HepG2 (cell line): ENCODE data around the gene TGFBI. TPM values are rescaled to one million over a fixed set of nuclear protein-coding genes. Genes with fewer than 3 reads are reported as not detected.

Experiments used
- ATAC-seq: fragments of 200-7000 bp; cut with Tn5 transposase; 3 replicates; pipeline ENCODE4 v1.9.1; 2020; ENCODE audit warnings: mild to moderate bottlenecking, moderate library complexity
- BruUV-seq: library from RNA; stranded (reverse); fragments of 400-500 nt; replicated peaks from 2 replicates; lab custom pipeline; 2021; lab: Mats Ljungman, UMichigan
- CTCF ChIA-PET: fragments of 300-600 bp; formaldehyde crosslinking; extraction: SDS; loops from one replicate; lab custom pipeline; 2021; ENCODE audit warnings: low total read pairs, inconsistent platforms, low intra/inter-chr PET ratio; lab: Yijun Ruan, JAX
- POLR2A ChIA-PET: fragments of 350-600 bp; sonication (Branson Sonifier 250); formaldehyde crosslinking; loops from one replicate; lab custom pipeline; 2020; ENCODE audit warnings: antibody characterized with exemption, inconsistent platforms; lab: Yijun Ruan, JAX
- DNase-seq: peaks from one replicate; pipeline ENCODE4 v3.0.0-alpha.2; 2015; ENCODE audit warnings: low spot score
- FAIRE-seq: peaks from 3 replicates; lab custom pipeline; 2011; peaks lifted over from hg19 to GRCh38; lab: Jason Lieb, UNC
- H2AFZ ChIP-seq: one replicate; pipeline ENCODE4 v1.6.1; 2011; ENCODE audit warnings: low read length, inconsistent platforms
- H3K27ac ChIP-seq: fragments of 300-600 bp; 3 replicates; pipeline ENCODE4 v1.8.0; 2011; ENCODE audit warnings: mixed run types, mild to moderate bottlenecking, mixed read lengths, low read length, inconsistent platforms; ENCODE audit not compliant: insufficient read depth; ENCODE audit errors: extremely low read length
- H3K27me3 ChIP-seq, 2 experiments: fragments of 200-600 bp in 1 of 2; 2 replicates in 1 of 2; 3 replicates in 1 of 2; pipeline versions ENCODE4 v1.6.0 to v1.8.0; 2011; ENCODE audit warnings: low read length in 2 of 2, mild to moderate bottlenecking in 2 of 2, moderate library complexity in 2 of 2, inconsistent platforms in 1 of 2; ENCODE audit not compliant: insufficient read depth in 2 of 2, control insufficient read depth in 1 of 2
- H3K36me3 ChIP-seq, 2 experiments: fragments of 200-600 bp in 1 of 2; replicated peaks in 1 of 2; 2 replicates in 1 of 2; 3 replicates in 1 of 2; pipeline versions ENCODE4 v1.5.1 to v1.8.0; 2011; ENCODE audit warnings: low read length in 2 of 2, inconsistent platforms in 1 of 2; ENCODE audit not compliant: insufficient read depth in 2 of 2, control insufficient read depth in 1 of 2
- H3K4me1 ChIP-seq: 2 replicates; pipeline ENCODE4 v1.5.1; 2012; ENCODE audit warnings: low read length, inconsistent platforms; ENCODE audit not compliant: insufficient read depth
- H3K4me2 ChIP-seq: 2 replicates; pipeline ENCODE4 v1.6.0; 2011; ENCODE audit warnings: low read depth, low read length, inconsistent platforms
- H3K4me3 ChIP-seq, 3 experiments: fragments of 200-600 bp in 1 of 3; sonication (generic), shearing (Covaris generic) in 1 of 3; replicated peaks in 1 of 3; 2 replicates each; pipeline ENCODE4 v1.5.1; 2011 to 2016; ENCODE audit warnings: low read length in 3 of 3, inconsistent platforms in 2 of 3, low read depth in 2 of 3, mild to moderate bottlenecking in 2 of 3, control low read depth in 1 of 3, mixed read lengths in 1 of 3; ENCODE audit not compliant: insufficient read depth in 1 of 3
- H3K79me2 ChIP-seq: one replicate; pipeline ENCODE4 v1.6.1; 2011; ENCODE audit warnings: low read length, inconsistent platforms; ENCODE audit not compliant: insufficient read depth
- H3K9ac ChIP-seq: 2 replicates; pipeline ENCODE4 v1.6.0; 2011; ENCODE audit warnings: mild to moderate bottlenecking, low read depth, low read length, inconsistent platforms; ENCODE audit not compliant: insufficient read depth
- H3K9me3 ChIP-seq: 2 replicates; pipeline ENCODE4 v1.5.1; 2012; ENCODE audit warnings: mild to moderate bottlenecking, low read length
- H4K20me1 ChIP-seq: 2 replicates; pipeline ENCODE4 v1.6.0; 2011; ENCODE audit warnings: inconsistent platforms, mild to moderate bottlenecking, low read length, moderate library complexity; ENCODE audit not compliant: insufficient read depth
- FOXA3 ChIP-seq: IDR thresholded peaks from 2 replicates; pipeline ENCODE4 v1.6.1; 2016; ENCODE audit warnings: missing genetic modification reagents, missing compliant biosample characterization
- MED1 ChIP-seq: sonication (generic); formaldehyde crosslinking; IDR thresholded peaks from 2 replicates; pipeline ENCODE4 v1.4.0; 2020; ENCODE audit warnings: missing genetic modification reagents
- RARA ChIP-seq: IDR thresholded peaks from 2 replicates; pipeline ENCODE4 v1.6.1; 2016; ENCODE audit warnings: missing genetic modification reagents, missing compliant biosample characterization
- RNF2 ChIP-seq: fragments of 450-650 bp; conservative IDR thresholded peaks from 2 replicates; pipeline ENCODE4 v1.6.1; 2016; ENCODE audit warnings: low read depth
- WGBS: methylation state at CpG from one replicate; pipeline ENCODE4 v1.1.6; 2017; ENCODE audit warnings: low lambda C conversion rate; 5-methylcytosine and 5-hydroxymethylcytosine counted together
- in situ Hi-C: cut with HindIII; loops from 2 replicates; pipeline ENCODE4 v1.10.0; 2017; ENCODE audit warnings: low pct_unique_long_range_greater_than_20kb; ENCODE audit not compliant: extremely low pct_ligation_motif_present
- intact Hi-C: fragments of 100-400 bp; cut with micrococcal nuclease; formaldehyde crosslinking; loops from one replicate; pipeline ENCODE4 v1.10.0; 2022; ENCODE audit not compliant: unreplicated experiment
- polyA plus RNA-seq, 8 experiments: library from polyadenylated mRNA; depleted of rRNA in 3 of 8; stranded (reverse) in 7 of 8; unstranded in 1 of 8; fragments of >200 nt; fragmentation: Illumina TruSeq in 4 of 8; extraction: Trizol in 4 of 8; gene quantifications; 2 replicates each; pipeline versions ENCODE4 v1.2.1 to v1.2.3, GENCODE V29; 2011 to 2016; ENCODE audit warnings: low read depth in 4 of 8, missing spikeins in 1 of 8, mixed read lengths in 1 of 8; ENCODE audit not compliant: insufficient read depth in 1 of 8
- total RNA-seq, 5 experiments: library from RNA; depleted of rRNA; stranded (reverse); fragments of >200 nt; fragmentation: Illumina TruSeq; extraction: Trizol; gene quantifications; 2 replicates each; pipeline ENCODE4 v1.2.3, GENCODE V29; 2016; ENCODE audit warnings: low read depth in 1 of 5

Gene TGFBI
- total and polyA plus RNA-seq, 2 of the 13 experiments (the other 11 are each of a cell fraction or from before 2014, with no cell fraction given) = 275 to 457 TPM

DNA sequence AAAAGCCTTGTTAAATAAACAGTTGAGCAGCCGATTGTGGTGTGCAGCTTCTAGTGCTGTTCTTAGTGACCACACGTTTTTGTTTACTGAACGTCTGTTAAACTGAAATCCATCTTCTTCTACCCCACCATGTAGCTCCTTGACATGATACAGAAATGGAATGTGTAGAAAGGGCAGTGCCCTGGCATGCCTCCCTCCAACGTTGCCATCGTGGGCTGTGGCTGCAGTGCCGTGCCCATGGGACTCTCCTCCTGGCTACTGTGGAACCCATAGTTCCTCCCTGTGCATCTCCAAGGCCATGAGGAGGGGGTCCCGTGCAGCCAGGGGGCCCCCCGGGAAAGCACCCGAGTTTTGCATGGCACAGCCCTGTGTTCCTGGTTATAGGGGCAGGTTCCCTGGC, 23.3 kb upstream of the TGFBI start:
- no TSS peak for BruUV-seq
- Histone ChIP-seq H3K27ac (no peak overlapping the region), H3K4me1 (peaks cover 45% of the 10 kb centered on the region), H3K4me2 (no peak overlapping the region), H2AFZ (no peak overlapping the region), H3K36me3 (no peaks in the 10 kb centered on the region), H3K4me3 (no peak overlapping the region), H3K27me3 (no peaks in the 10 kb centered on the region), H3K79me2 (no peaks in the 10 kb centered on the region), H4K20me1 (no peaks in the 10 kb centered on the region), H3K9ac (no peak overlapping the region), H3K9me3 (no peaks in the 10 kb centered on the region)
- no peak for FAIRE-seq
- no peak for ATAC-seq
- TF ChIP-seq RARA (CRISPR knock-in tag) (peak; percentile 44; the same call in 1 of the 2 replicates), RNF2 (no peak)
- in situ Hi-C loops = no loop called here
- POLR2A ChIA-PET = interaction anchor here (1.0 to 1.5 kb wide), 3 partner anchors 23 to 48 kb away, joined by 4 to 6 read pairs (median 5); partner anchors contain the start of gene TGFBI
- no peak for DNase-seq
- CTCF ChIA-PET = no interaction called here
- intact Hi-C loops = no loop called here
- WGBS = 39% methylated on average over 9 of the region's 9 CpGs

DNA sequence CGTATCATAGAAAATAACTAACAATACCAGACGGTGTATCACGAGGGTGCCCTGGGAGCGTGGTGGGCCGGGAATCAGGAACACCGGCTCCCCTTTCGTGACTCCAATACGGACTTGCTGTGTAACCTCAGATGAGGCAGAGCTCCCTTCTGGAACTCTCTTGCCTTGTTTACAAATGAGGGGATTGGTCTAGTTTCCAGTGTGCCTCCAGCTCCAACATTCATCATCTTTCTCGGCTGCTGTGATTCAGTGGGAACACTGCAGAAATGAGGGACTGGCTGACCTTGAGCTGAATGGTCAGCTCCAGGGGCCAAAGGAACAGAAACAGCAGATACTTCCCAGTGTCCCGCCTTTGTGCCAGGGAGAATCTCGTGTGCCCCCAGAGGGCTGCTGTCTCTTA, 22.6 kb upstream of the TGFBI start:
- POLR2A ChIA-PET = interaction anchor here (0.9 to 1.5 kb wide), 4 partner anchors 22 to 47 kb away, joined by 3 to 6 read pairs (median 4); partner anchors contain the start of gene TGFBI
- CTCF ChIA-PET = no interaction called here
- WGBS = 82% methylated on average over 11 of the region's 11 CpGs

More for the DNA sequence above, 22.6 kb upstream of the TGFBI start:
- H3K9me3 ChIP-seq = no peaks in the 10 kb centered on the region
- H3K79me2 ChIP-seq = no peaks in the 10 kb centered on the region
- no peak overlapping the region for H3K9ac ChIP-seq
- no peaks in the 10 kb centered on the region for H4K20me1 ChIP-seq
- TF ChIP-seq MED1 (CRISPR knock-in tag) = no peak
- TF ChIP-seq FOXA3 (CRISPR knock-in tag) = peak; percentile 35; the same call in 1 of the 2 replicates
- no peak overlapping the region for H3K4me2 ChIP-seq
- no peak for FAIRE-seq
- in situ Hi-C loops (no loop called here), intact Hi-C loops (no loop called here)
- H3K27me3 ChIP-seq = no peaks in the 10 kb centered on the region
- no peak overlapping the region for H3K27ac ChIP-seq
- no peak; the same call in 2 of the 3 replicates for ATAC-seq
- no TSS peak for BruUV-seq
- peaks cover 38% of the 10 kb centered on the region for H3K4me1 ChIP-seq
- H3K4me3 ChIP-seq = no peak overlapping the region
- no peaks in the 10 kb centered on the region for H3K36me3 ChIP-seq
- DNase-seq = no peak
- no peak overlapping the region for H2AFZ ChIP-seq
